Measurements from ENCODE around the gene PTPRA. TPM values are rescaled to one million over a fixed set of nuclear protein-coding genes. Genes with fewer than 3 reads are reported as not detected.
A peak's percentile ranks its signal among the peaks of the same experiment; 100 is the strongest.

Gene PTPRA
- total and polyA plus RNA-seq, 2 of the 13 experiments (the other 11 are each of a cell fraction or from before 2014, with no cell fraction given): 47.2 to 127 TPM

- TF ChIP-seq AHR (CRISPR knock-in tag; IDR thresholded peaks at IDR 0.05) (no peak), ZNF431 (CRISPR knock-in tag; IDR thresholded peaks at IDR 0.05; ENCODE audit: borderline replicate concordance, low read depth) (no peak), RARA (CRISPR knock-in tag; IDR thresholded peaks at IDR 0.05) (no peak), ZNF792 (CRISPR knock-in tag; IDR thresholded peaks at IDR 0.05) (0 out of 2 replicates have a peak, but pooled peaks have one; percentile 61), HCFC1 (IDR thresholded peaks at IDR 0.05; ENCODE audit: low read depth, low read length) (no peak), HNF1B (CRISPR knock-in tag; IDR thresholded peaks at IDR 0.05) (no peak)
- TF ChIP-seq, protein P1, sequence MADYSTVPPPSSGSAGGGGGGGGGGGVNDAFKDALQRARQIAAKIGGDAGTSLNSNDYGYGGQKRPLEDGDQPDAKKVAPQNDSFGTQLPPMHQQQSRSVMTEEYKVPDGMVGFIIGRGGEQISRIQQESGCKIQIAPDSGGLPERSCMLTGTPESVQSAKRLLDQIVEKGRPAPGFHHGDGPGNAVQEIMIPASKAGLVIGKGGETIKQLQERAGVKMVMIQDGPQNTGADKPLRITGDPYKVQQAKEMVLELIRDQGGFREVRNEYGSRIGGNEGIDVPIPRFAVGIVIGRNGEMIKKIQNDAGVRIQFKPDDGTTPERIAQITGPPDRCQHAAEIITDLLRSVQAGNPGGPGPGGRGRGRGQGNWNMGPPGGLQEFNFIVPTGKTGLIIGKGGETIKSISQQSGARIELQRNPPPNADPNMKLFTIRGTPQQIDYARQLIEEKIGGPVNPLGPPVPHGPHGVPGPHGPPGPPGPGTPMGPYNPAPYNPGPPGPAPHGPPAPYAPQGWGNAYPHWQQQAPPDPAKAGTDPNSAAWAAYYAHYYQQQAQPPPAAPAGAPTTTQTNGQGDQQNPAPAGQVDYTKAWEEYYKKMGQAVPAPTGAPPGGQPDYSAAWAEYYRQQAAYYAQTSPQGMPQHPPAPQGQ (CRISPR knock-in tag; IDR thresholded peaks at IDR 0.05; ENCODE audit: borderline replicate concordance): no peak
Measured at GRCh38 chr20:2914160-2914559, 40.9 kb downstream of the PTPRA start (continued).

- POLR2A ChIA-PET: no interaction called here
- H3K9me3 ChIP-seq (ENCODE audit: low read length): no peaks in the 10 kb centered on the region
- DNase-seq (ENCODE audit: low spot score): no peak
- intact Hi-C loops (cut with micrococcal nuclease; ENCODE audit: unreplicated experiment) (loop anchor here (10.0 kb wide), 1 partner anchor 128 kb away; the partner anchor contains the start of genes GNRH2 and MRPS26), in situ Hi-C loops (cut with HindIII; ENCODE audit: extremely low pct_ligation_motif_present, low pct_unique_long_range_greater_than_20kb) (loop anchor here (5.0 kb wide), 1 partner anchor 60 kb away; no protein-coding TSS in a partner anchor)
- no peak for FAIRE-seq
- H3K27me3 ChIP-seq (ENCODE audit: control insufficient read depth in 1 of 2, insufficient read depth in 2 of 2, low read length in 2 of 2): no peaks in the 10 kb centered on the region
- no peaks in the 10 kb centered on the region for H3K36me3 ChIP-seq (replicated peaks in 1 of 2; ENCODE audit: control insufficient read depth in 1 of 2, insufficient read depth in 2 of 2, low read length in 2 of 2)
- H3K4me3 ChIP-seq (replicated peaks in 1 of 3; ENCODE audit: insufficient read depth in 1 of 3, low read depth in 2 of 3, low read length in 3 of 3): no peak overlapping the region
- BruUV-seq (replicated peaks): no TSS peak
- CTCF ChIA-PET (ENCODE audit: low intra/inter-chr PET ratio, low total read pairs): no interaction called here
- H3K79me2 ChIP-seq (ENCODE audit: insufficient read depth, low read length): peaks cover 12% of the 10 kb centered on the region
- ATAC-seq: no peak
- H2AFZ ChIP-seq (ENCODE audit: low read length): no peak overlapping the region
- 0 out of 2 replicates have a peak, but pooled peaks cover 6% of the 10 kb centered on the region for H4K20me1 ChIP-seq (ENCODE audit: insufficient read depth, low read length)
- H3K9ac ChIP-seq (ENCODE audit: insufficient read depth, low read depth, low read length): no peak overlapping the region
- H3K27ac ChIP-seq (ENCODE audit: extremely low read length, insufficient read depth, low read length): no peak overlapping the region
- no peak overlapping the region for H3K4me2 ChIP-seq (ENCODE audit: low read depth, low read length)
- H3K4me1 ChIP-seq (ENCODE audit: insufficient read depth, low read length): peaks cover 30% of the 10 kb centered on the region
- TF ChIP-seq, protein P2, sequence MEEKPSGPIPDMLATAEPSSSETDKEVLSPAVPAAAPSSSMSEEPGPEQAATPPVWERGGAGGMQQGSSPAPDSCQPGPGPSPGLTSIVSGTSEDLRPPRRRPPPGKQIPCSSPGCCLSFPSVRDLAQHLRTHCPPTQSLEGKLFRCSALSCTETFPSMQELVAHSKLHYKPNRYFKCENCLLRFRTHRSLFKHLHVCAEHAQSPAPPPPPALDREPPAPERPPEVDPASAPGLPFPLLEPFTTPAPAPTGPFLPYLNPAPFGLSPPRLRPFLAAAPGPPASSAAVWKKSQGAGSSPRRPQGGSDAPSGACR (CRISPR knock-in tag; IDR thresholded peaks at IDR 0.05): no peak
- TF ChIP-seq ARNT (IDR thresholded peaks at IDR 0.05) (no peak), ADNP (CRISPR knock-in tag; IDR thresholded peaks at IDR 0.05) (no peak), NONO (IDR thresholded peaks at IDR 0.05) (no peak), NONO (CRISPR knock-in tag; conservative IDR thresholded peaks at IDR 0.05) (no peak), ZNF451 (CRISPR knock-in tag; IDR thresholded peaks at IDR 0.05) (no peak), SOX5 (CRISPR knock-in tag; IDR thresholded peaks at IDR 0.05; ENCODE audit: borderline replicate concordance) (no peak), REST (IDR thresholded peaks at IDR 0.05; ENCODE audit: borderline replicate concordance in 1 of 2, low read depth in 1 of 2, low read length in 2 of 2) (no peak), HNRNPK (IDR thresholded peaks at IDR 0.05; ENCODE audit: low read depth, low read length, poor library complexity, severe bottlenecking) (no peak)
Measured at GRCh38 chr20:2917266-2917665, 44.0 kb downstream of the PTPRA start.
